Endothelial cell of umbilical vein (primary cell): ENCODE results near the gene CELF2. TPM values are rescaled to one million over a fixed set of nuclear protein-coding genes. Genes with fewer than 3 reads are reported as not detected.

Source experiments
- BruUV-seq: library from RNA; stranded (reverse); fragments of 400-500 nt; replicated peaks from 2 replicates; lab custom pipeline; 2021; lab: Mats Ljungman, UMichigan
- CTCF ChIA-PET: fragments of 300-600, 350-600 bp; sonication (Branson Sonifier 250); formaldehyde crosslinking; loops from one replicate; lab custom pipeline; 2021; ENCODE audit warnings: antibody characterized with exemption, inconsistent platforms; lab: Charles Lee
- POLR2A ChIA-PET: fragments of 300-600, 350-600 bp; sonication (Branson Sonifier 250); formaldehyde crosslinking; loops from one replicate; lab custom pipeline; 2021; ENCODE audit warnings: antibody characterized with exemption, inconsistent platforms; lab: Charles Lee
- DNase-seq: peaks from one replicate; pipeline ENCODE4 v3.0.0-alpha.2; 2011; ENCODE audit warnings: low read depth, low spot score
- FAIRE-seq: peaks from 2 replicates; lab custom pipeline; 2011; peaks lifted over from hg19 to GRCh38; lab: Jason Lieb, UNC
- H2AFZ ChIP-seq: 2 replicates; pipeline ENCODE4 v1.6.0; 2012; ENCODE audit warnings: low read depth, low read length, control low read depth, inconsistent platforms
- H3K27ac ChIP-seq: 2 replicates; pipeline ENCODE4 v1.5.1; 2011; ENCODE audit warnings: low read depth, mild to moderate bottlenecking, control low read depth, low read length, moderate library complexity; ENCODE audit not compliant: insufficient read depth
- H3K27me3 ChIP-seq, 2 experiments: 2 replicates each; pipeline versions ENCODE4 v1.6.0 to v1.6.1; 2011; ENCODE audit warnings: low read length in 2 of 2, mixed read lengths in 1 of 2; ENCODE audit not compliant: control insufficient read depth in 2 of 2, insufficient read depth in 2 of 2
- H3K36me3 ChIP-seq, 2 experiments: 2 replicates in 1 of 2; 3 replicates in 1 of 2; pipeline ENCODE4 v1.5.1; 2011; ENCODE audit warnings: low read length in 2 of 2, mild to moderate bottlenecking in 1 of 2, moderate library complexity in 1 of 2; ENCODE audit not compliant: control insufficient read depth in 2 of 2, insufficient read depth in 2 of 2; ENCODE audit errors: extremely low read depth in 1 of 2
- H3K4me1 ChIP-seq: 3 replicates; pipeline ENCODE4 v1.5.1; 2011; ENCODE audit warnings: mild to moderate bottlenecking, low read length; ENCODE audit not compliant: control insufficient read depth, insufficient read depth; ENCODE audit errors: extremely low read depth
- H3K4me2 ChIP-seq: 2 replicates; pipeline ENCODE4 v1.6.1; 2011; ENCODE audit warnings: low read length, control low read depth, mixed read lengths; ENCODE audit not compliant: insufficient read depth
- H3K4me3 ChIP-seq, 3 experiments: fragments of 200-600 bp in 1 of 3; sonication (generic), shearing (Covaris generic) in 1 of 3; replicated peaks in 1 of 3; 2 replicates each; pipeline ENCODE4 v1.5.1; 2011 to 2016; ENCODE audit warnings: control low read depth in 3 of 3, low read length in 3 of 3, mild to moderate bottlenecking in 2 of 3, inconsistent platforms in 1 of 3, low read depth in 1 of 3, moderate library complexity in 1 of 3; ENCODE audit not compliant: insufficient read depth in 1 of 3
- H3K79me2 ChIP-seq: 2 replicates; pipeline ENCODE4 v1.6.0; 2012; ENCODE audit warnings: low read length, inconsistent platforms; ENCODE audit not compliant: control insufficient read depth, insufficient read depth
- H3K9ac ChIP-seq: replicated peaks from 2 replicates; pipeline ENCODE3; 2011; ENCODE audit warnings: low read length, control low read depth; ENCODE audit not compliant: insufficient read depth; ENCODE audit errors: extremely low read depth
- H3K9me1 ChIP-seq: replicated peaks from 3 replicates; pipeline ENCODE4 v1.6.0; 2011; ENCODE audit warnings: mild to moderate bottlenecking, low read length; ENCODE audit not compliant: control insufficient read depth, insufficient read depth; ENCODE audit errors: extremely low read depth
- H3K9me3 ChIP-seq: replicated peaks from 2 replicates; pipeline ENCODE4 v1.5.1; 2012; ENCODE audit warnings: low read length, inconsistent platforms; ENCODE audit not compliant: control insufficient read depth, insufficient read depth
- H4K20me1 ChIP-seq: replicated peaks from 2 replicates; pipeline ENCODE3; 2011; ENCODE audit warnings: mild to moderate bottlenecking, low read length; ENCODE audit not compliant: control insufficient read depth, insufficient read depth; ENCODE audit errors: extremely low read depth
- EZH2 ChIP-seq: IDR thresholded peaks from 2 replicates; pipeline ENCODE4 v1.6.1; 2012; ENCODE audit warnings: borderline replicate concordance, low read depth, mild to moderate bottlenecking, moderate library complexity, low read length, inconsistent platforms; ENCODE audit not compliant: severe bottlenecking
- FOS ChIP-seq: IDR thresholded peaks from 2 replicates; pipeline ENCODE4 v1.6.1; 2011; ENCODE audit warnings: mild to moderate bottlenecking, low read length, moderate library complexity, borderline replicate concordance; ENCODE audit not compliant: insufficient read depth
- GATA2 ChIP-seq: IDR thresholded peaks from 2 replicates; pipeline ENCODE4 v1.7.0; 2011; ENCODE audit warnings: low read depth, mild to moderate bottlenecking, moderate library complexity, mixed read lengths, low read length; ENCODE audit not compliant: insufficient read length, insufficient read depth
- JUN ChIP-seq: IDR thresholded peaks from 2 replicates; pipeline ENCODE4 v1.6.1; 2011; ENCODE audit warnings: borderline replicate concordance, low read depth; ENCODE audit not compliant: insufficient read length, insufficient read depth
- MYC ChIP-seq: IDR thresholded peaks from one replicate; pipeline ENCODE4 v1.6.1; 2011; ENCODE audit warnings: mild to moderate bottlenecking, low read depth, low read length
- POLR2A ChIP-seq: IDR thresholded peaks from 2 replicates; pipeline ENCODE4 v1.6.1; 2012; ENCODE audit warnings: low read depth, mild to moderate bottlenecking, control low read depth, low read length
- POLR2AphosphoS5 ChIP-seq: IDR thresholded peaks from 2 replicates; pipeline ENCODE4 v1.6.1; 2012; ENCODE audit warnings: low read depth, mild to moderate bottlenecking, control low read depth, low read length, moderate library complexity; ENCODE audit not compliant: insufficient read depth
- dilution Hi-C: fragments of 300-500 bp; cut with MboI; formaldehyde crosslinking; loops from one replicate; pipeline ENCODE4 v1.15.0; 2019; ENCODE audit warnings: low sequenced_read_pairs; ENCODE audit not compliant: extremely low pct_ligation_motif_present
- intact Hi-C: fragments of 100-400 bp; cut with micrococcal nuclease; formaldehyde crosslinking; loops from one replicate; pipeline ENCODE4 v1.10.0; 2022
- polyA plus RNA-seq, 4 experiments: library from polyadenylated mRNA; depleted of rRNA in 3 of 4; stranded (reverse) in 3 of 4; unstranded in 1 of 4; fragments of >200 nt; gene quantifications; 2 replicates each; pipeline versions ENCODE4 v1.2.1 to v1.2.3, GENCODE V29; 2011 to 2012; ENCODE audit warnings: missing spikeins in 1 of 4
- total RNA-seq: library from RNA; stranded (reverse); gene quantifications from 2 replicates; pipeline ENCODE4 v1.2.3, GENCODE V29; 2021
- TF ChIP-seq, protein P1 (sequence below), 2 donors: IDR thresholded peaks; 1 replicate in 1 of 2; 2 replicates in 1 of 2; pipeline ENCODE4 v1.5.1; 2011; ENCODE audit warnings: low read length in 2 of 2, mild to moderate bottlenecking in 2 of 2, moderate library complexity in 2 of 2, control low read depth in 1 of 2, inconsistent platforms in 1 of 2, low read depth in 1 of 2; ENCODE audit not compliant: insufficient read depth in 1 of 2; ENCODE audit errors: extremely low read depth in 1 of 2
- TF ChIP-seq, protein P2 (sequence below): IDR thresholded peaks from 2 replicates; pipeline ENCODE4 v1.6.1; 2011; ENCODE audit not compliant: insufficient read depth, insufficient read length

Gene CELF2
- total and polyA plus RNA-seq, 2 donors (not counting 3 experiments of a cell fraction or from before 2014, with no cell fraction given): 21.6 to 42.6 TPM

DNA sequence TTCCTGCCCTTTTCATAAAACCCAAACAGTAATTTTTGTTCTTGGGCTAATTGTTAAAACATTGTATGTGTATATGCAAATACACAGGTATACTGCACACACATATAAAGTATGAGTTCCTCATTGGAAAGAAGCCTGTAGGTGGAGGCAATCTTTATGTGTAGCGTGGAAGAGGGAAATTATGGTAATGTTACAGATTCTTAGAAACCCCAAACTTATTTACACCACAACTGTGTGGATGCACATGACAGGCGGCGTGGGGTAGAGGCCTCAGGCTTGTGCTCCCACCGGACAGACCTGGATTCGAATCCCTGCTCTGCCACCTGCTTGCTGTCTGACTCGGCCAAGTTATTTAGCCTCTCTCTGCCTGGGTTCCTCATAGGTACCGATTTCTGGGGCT lies 223.0 kb downstream of the CELF2 start:
- Histone ChIP-seq H3K4me1 (no peaks in the 10 kb centered on the region), H4K20me1 (no peaks in the 10 kb centered on the region), H3K79me2 (no peaks in the 10 kb centered on the region), H3K9me3 (no peaks in the 10 kb centered on the region), H2AFZ (no peak overlapping the region), H3K27me3 (no peaks in the 10 kb centered on the region), H3K27ac (no peak overlapping the region), H3K9me1 (no peaks in the 10 kb centered on the region), H3K4me3 (no peak overlapping the region), H3K4me2 (no peak overlapping the region), H3K9ac (no peak overlapping the region), H3K36me3 (no peaks in the 10 kb centered on the region)
- DNase-seq (no peak), FAIRE-seq (no peak)
- dilution Hi-C loops (no loop called here), intact Hi-C loops (no loop called here)
- ChIA-PET CTCF (no interaction called here), POLR2A (no interaction called here)
- TF ChIP-seq GATA2 (no peak), MYC (no peak), POLR2AphosphoS5 (no peak), POLR2A (no peak), FOS (no peak), EZH2 (no peak), JUN (no peak)
- TF ChIP-seq, protein P1, sequence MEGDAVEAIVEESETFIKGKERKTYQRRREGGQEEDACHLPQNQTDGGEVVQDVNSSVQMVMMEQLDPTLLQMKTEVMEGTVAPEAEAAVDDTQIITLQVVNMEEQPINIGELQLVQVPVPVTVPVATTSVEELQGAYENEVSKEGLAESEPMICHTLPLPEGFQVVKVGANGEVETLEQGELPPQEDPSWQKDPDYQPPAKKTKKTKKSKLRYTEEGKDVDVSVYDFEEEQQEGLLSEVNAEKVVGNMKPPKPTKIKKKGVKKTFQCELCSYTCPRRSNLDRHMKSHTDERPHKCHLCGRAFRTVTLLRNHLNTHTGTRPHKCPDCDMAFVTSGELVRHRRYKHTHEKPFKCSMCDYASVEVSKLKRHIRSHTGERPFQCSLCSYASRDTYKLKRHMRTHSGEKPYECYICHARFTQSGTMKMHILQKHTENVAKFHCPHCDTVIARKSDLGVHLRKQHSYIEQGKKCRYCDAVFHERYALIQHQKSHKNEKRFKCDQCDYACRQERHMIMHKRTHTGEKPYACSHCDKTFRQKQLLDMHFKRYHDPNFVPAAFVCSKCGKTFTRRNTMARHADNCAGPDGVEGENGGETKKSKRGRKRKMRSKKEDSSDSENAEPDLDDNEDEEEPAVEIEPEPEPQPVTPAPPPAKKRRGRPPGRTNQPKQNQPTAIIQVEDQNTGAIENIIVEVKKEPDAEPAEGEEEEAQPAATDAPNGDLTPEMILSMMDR (IDR thresholded peaks at IDR 0.05; ENCODE audit: extremely low read depth in 1 of 2, insufficient read depth in 1 of 2, low read depth in 1 of 2, low read length in 2 of 2): no peak
- TF ChIP-seq, protein P2, sequence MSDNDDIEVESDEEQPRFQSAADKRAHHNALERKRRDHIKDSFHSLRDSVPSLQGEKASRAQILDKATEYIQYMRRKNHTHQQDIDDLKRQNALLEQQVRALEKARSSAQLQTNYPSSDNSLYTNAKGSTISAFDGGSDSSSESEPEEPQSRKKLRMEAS: no peak
- BruUV-seq: no TSS peak
